CD14-positive monocyte (primary cell): Measurements from ENCODE around the gene AHCYL1. TPM values are rescaled to one million over a fixed set of nuclear protein-coding genes. Genes with fewer than 3 reads are reported as not detected.
A peak's percentile ranks its signal among the peaks of the same experiment; 100 is the strongest.

Source experiments
- DNase-seq, 3 donors: peaks; one replicate each; pipeline ENCODE4 v3.0.0-alpha.2; 2011 to 2022
- H2AFZ ChIP-seq: 2 replicates; pipeline ENCODE4 v1.6.0; 2012; ENCODE audit warnings: mild to moderate bottlenecking, low read depth, low read length, inconsistent platforms; ENCODE audit not compliant: insufficient read depth, poor library complexity, severe bottlenecking
- H3K27ac ChIP-seq, 2 donors: 1 replicate in 1 of 2; 2 replicates in 1 of 2; pipeline ENCODE4 v1.5.1; 2012 to 2013; ENCODE audit warnings: low read length in 2 of 2, control low read depth in 1 of 2, inconsistent platforms in 1 of 2, low read depth in 1 of 2, mild to moderate bottlenecking in 1 of 2
- H3K27me3 ChIP-seq, 2 donors: one replicate each; pipeline versions ENCODE4 v1.6.0 to v1.6.1; 2011 to 2013; ENCODE audit warnings: low read length in 2 of 2; ENCODE audit not compliant: control insufficient read depth in 2 of 2, insufficient read depth in 2 of 2
- H3K36me3 ChIP-seq, 2 donors: replicated peaks in 1 of 2; 1 replicate in 1 of 2; 2 replicates in 1 of 2; pipeline versions ENCODE4 v1.5.1 to v1.6.1; 2012 to 2013; ENCODE audit warnings: low read length in 2 of 2, control low read depth in 1 of 2, inconsistent platforms in 1 of 2, mild to moderate bottlenecking in 1 of 2; ENCODE audit not compliant: insufficient read depth in 2 of 2, control insufficient read depth in 1 of 2
- H3K4me1 ChIP-seq, 2 donors: 1 replicate in 1 of 2; 2 replicates in 1 of 2; pipeline versions ENCODE4 v1.5.1 to v1.6.1; 2012 to 2013; ENCODE audit warnings: low read length in 2 of 2, control low read depth in 1 of 2, inconsistent platforms in 1 of 2, mild to moderate bottlenecking in 1 of 2, moderate library complexity in 1 of 2; ENCODE audit not compliant: insufficient read depth in 2 of 2, control insufficient read depth in 1 of 2
- H3K4me2 ChIP-seq: replicated peaks from 2 replicates; pipeline ENCODE3; 2012; ENCODE audit warnings: low read length, moderate library complexity, mild to moderate bottlenecking; ENCODE audit not compliant: poor library complexity, severe bottlenecking; ENCODE audit errors: extremely low read depth
- H3K4me3 ChIP-seq, 3 experiments: fragments of 200-600 bp in 1 of 3; sonication (generic) in 1 of 3; replicated peaks in 1 of 3; 1 replicate in 2 of 3; 2 replicates in 1 of 3; pipeline ENCODE4 v1.5.1; 2011 to 2013; ENCODE audit warnings: low read length in 3 of 3, mild to moderate bottlenecking in 3 of 3, control low read depth in 2 of 3, low read depth in 2 of 3, inconsistent platforms in 1 of 3, moderate library complexity in 1 of 3
- H3K79me2 ChIP-seq: 2 replicates; pipeline ENCODE4 v1.6.0; 2012; ENCODE audit warnings: mild to moderate bottlenecking, control low read depth, inconsistent platforms, low read length, moderate library complexity; ENCODE audit not compliant: insufficient read depth
- H3K9ac ChIP-seq: 2 replicates; pipeline ENCODE4 v1.6.0; 2017; ENCODE audit warnings: low read length, mild to moderate bottlenecking; ENCODE audit not compliant: insufficient read depth, poor library complexity, severe bottlenecking
- H3K9me3 ChIP-seq, 2 donors: replicated peaks in 1 of 2; 1 replicate in 1 of 2; 2 replicates in 1 of 2; pipeline versions ENCODE4 v1.5.1 to v1.6.1; 2012 to 2013; ENCODE audit warnings: low read length in 2 of 2, control low read depth in 1 of 2; ENCODE audit not compliant: control insufficient read depth in 1 of 2, insufficient read depth in 1 of 2
- H4K20me1 ChIP-seq: 2 replicates; pipeline ENCODE4 v1.6.0; 2012; ENCODE audit warnings: mild to moderate bottlenecking, low read length, control low read depth, moderate library complexity; ENCODE audit not compliant: insufficient read depth
- H3K27ac Mint-ChIP-seq, 7 donors: one replicate each; pipeline ENCODE4 v1.8.0; 2020; ENCODE audit warnings: mild to moderate bottlenecking in 7 of 7, mixed read lengths in 7 of 7, moderate library complexity in 6 of 7, inconsistent platforms in 2 of 7
- H3K27me3 Mint-ChIP-seq, 3 donors: one replicate each; pipeline ENCODE4 v1.8.0; 2021 to 2022; ENCODE audit warnings: low read depth in 3 of 3, mild to moderate bottlenecking in 3 of 3, mixed read lengths in 3 of 3, moderate library complexity in 3 of 3, inconsistent platforms in 1 of 3
- H3K36me3 Mint-ChIP-seq, 2 donors: one replicate each; pipeline ENCODE4 v1.8.0; 2020; ENCODE audit warnings: mixed read lengths in 2 of 2, inconsistent platforms in 1 of 2, mild to moderate bottlenecking in 1 of 2
- H3K4me1 Mint-ChIP-seq: one replicate; pipeline ENCODE4 v1.8.0; 2020; ENCODE audit warnings: mild to moderate bottlenecking, mixed read lengths
- H3K4me3 Mint-ChIP-seq, 2 donors: one replicate each; pipeline ENCODE4 v1.8.0; 2020; ENCODE audit warnings: mild to moderate bottlenecking in 2 of 2, mixed read lengths in 2 of 2, moderate library complexity in 1 of 2
- H3K9me3 Mint-ChIP-seq, 7 donors: one replicate each; pipeline ENCODE4 v1.8.0; 2020 to 2022; ENCODE audit warnings: mixed read lengths in 7 of 7, mild to moderate bottlenecking in 6 of 7, moderate library complexity in 6 of 7, inconsistent platforms in 2 of 7
- CTCF ChIP-seq: fragments of 200-600 bp; IDR thresholded peaks from one replicate; pipeline ENCODE4 v1.8.0; 2022; ENCODE audit warnings: antibody characterized with exemption, mild to moderate bottlenecking
- WGBS: methylation state at CpG from one replicate; pipeline ENCODE4 v1.1.5; 2013; ENCODE audit warnings: missing lambda C conversion rate; ENCODE audit not compliant: insufficient coverage; 5-methylcytosine and 5-hydroxymethylcytosine counted together
- intact Hi-C, 2 donors: fragments of 100-400 bp; cut with micrococcal nuclease; formaldehyde crosslinking; loops; one replicate each; pipeline versions ENCODE4 v1.15.0 to v1.15.1; 2023
- polyA plus RNA-seq, 3 donors: library from polyadenylated mRNA; depleted of rRNA in 1 of 3; unstranded in 2 of 3; stranded (reverse) in 1 of 3; fragments of 300-500 nt in 2 of 3; fragments of >200 nt in 1 of 3; fragmentation: Illumina TruSeq in 2 of 3; gene quantifications; 1 replicate in 2 of 3; 2 replicates in 1 of 3; pipeline ENCODE4 v1.2.3, GENCODE V29; 2012 to 2021

The AHCYL1 gene
- polyA plus RNA-seq, 3 donors: 39.1 to 63.9 (median 48.8) TPM

- intact Hi-C loops: no loop called here
- Histone ChIP-seq H3K4me3 (peak overlapping the region in 1 of 3 experiments; percentile 67), H3K36me3 (no peaks in the 10 kb centered on the region), H3K9me3 (peaks cover 0 to 27% of the 10 kb centered on the region in 2 donors), H3K27ac (no peak overlapping the region), H4K20me1 (no peaks in the 10 kb centered on the region), H3K27me3 (peaks cover 53 to 75% of the 10 kb centered on the region in 2 donors), H3K4me1 (peaks cover 27 to 32% of the 10 kb centered on the region in 2 donors), H3K79me2 (no peaks in the 10 kb centered on the region), H2AFZ (no peak overlapping the region), H3K4me2 (peak overlapping the region; percentile 67), H3K9ac (no peak overlapping the region)
- no peak overlapping the region for H3K27ac Mint-ChIP-seq
- H3K36me3 Mint-ChIP-seq: peaks cover 3 to 18% of the 10 kb centered on the region in 2 donors
- peaks cover 73 to 92% (median 75%) of the 10 kb centered on the region in 3 donors for H3K27me3 Mint-ChIP-seq
- WGBS: 5% methylated on average over 54 of the region's 64 CpGs
- no peak for DNase-seq
- peaks cover 33% of the 10 kb centered on the region for H3K4me1 Mint-ChIP-seq
- no peak for TF ChIP-seq CTCF
- H3K9me3 Mint-ChIP-seq: peaks cover 0 to 20% (median 9%) of the 10 kb centered on the region in 7 donors
- peak overlapping the region; percentile 72 to 99 for H3K4me3 Mint-ChIP-seq
Observed at GRCh38 chr1:110069404-110070281, 85.1 kb downstream of the AHCYL1 start.

- Mint-ChIP-seq H3K27me3 (peaks cover 67 to 87% (median 72%) of the 10 kb centered on the region in 3 donors), H3K27ac (no peak overlapping the region), H3K9me3 (peaks cover 0 to 20% (median 9%) of the 10 kb centered on the region in 7 donors), H3K4me3 (peak overlapping the region in 1 of 2 donors; percentile 99), H3K36me3 (peaks cover 3 to 18% of the 10 kb centered on the region in 2 donors), H3K4me1 (peaks cover 33% of the 10 kb centered on the region)
- intact Hi-C loops: no loop called here
- Histone ChIP-seq H3K36me3 (no peaks in the 10 kb centered on the region), H3K4me1 (peaks cover 27 to 32% of the 10 kb centered on the region in 2 donors), H4K20me1 (no peaks in the 10 kb centered on the region), H2AFZ (no peak overlapping the region), H3K9me3 (peaks cover 0 to 27% of the 10 kb centered on the region in 2 donors), H3K9ac (no peak overlapping the region), H3K79me2 (no peaks in the 10 kb centered on the region), H3K27me3 (peaks cover 53 to 75% of the 10 kb centered on the region in 2 donors), H3K27ac (no peak overlapping the region), H3K4me2 (no peak overlapping the region), H3K4me3 (no peak overlapping the region)
- no peak for TF ChIP-seq CTCF
- WGBS: 2% methylated on average over 47 of the region's 52 CpGs
- DNase-seq: no peak
Observed at GRCh38 chr1:110070282-110070669, 85.7 kb downstream of the AHCYL1 start.
